Fibroblast of the aortic adventitia (primary cell): Measurements from ENCODE around the gene SIK3. TPM values are rescaled to one million over a fixed set of nuclear protein-coding genes. Genes with fewer than 3 reads are reported as not detected.
A peak's percentile ranks its signal among the peaks of the same experiment; 100 is the strongest.
"Not testable (repeated sequence)": the region's sequence is repeated elsewhere in the genome, so short reads cannot be mapped to it uniquely, and the experiment has no call there.

Experiments used
- DNase-seq: peaks from one replicate; pipeline ENCODE4 v3.0.0-alpha.2; 2010; ENCODE audit warnings: low read depth
- H3K4me3 ChIP-seq: 2 replicates; pipeline ENCODE4 v1.5.1; 2011; ENCODE audit warnings: low read depth, mild to moderate bottlenecking, control low read depth, low read length, moderate library complexity
- total RNA-seq: library from RNA; depleted of rRNA; stranded (reverse); fragments of >200 nt; gene quantifications from 2 replicates; pipeline ENCODE4 v1.2.3, GENCODE V29; 2012; ENCODE audit warnings: low replicate concordance
- TF ChIP-seq, protein P1 (sequence below): IDR thresholded peaks from 2 replicates; pipeline ENCODE4 v1.5.1; 2011; ENCODE audit warnings: mild to moderate bottlenecking, low read length, control low read depth, inconsistent platforms; ENCODE audit not compliant: insufficient read depth

Gene SIK3
- total RNA-seq, 1 donor = 18.4 TPM

DNA sequence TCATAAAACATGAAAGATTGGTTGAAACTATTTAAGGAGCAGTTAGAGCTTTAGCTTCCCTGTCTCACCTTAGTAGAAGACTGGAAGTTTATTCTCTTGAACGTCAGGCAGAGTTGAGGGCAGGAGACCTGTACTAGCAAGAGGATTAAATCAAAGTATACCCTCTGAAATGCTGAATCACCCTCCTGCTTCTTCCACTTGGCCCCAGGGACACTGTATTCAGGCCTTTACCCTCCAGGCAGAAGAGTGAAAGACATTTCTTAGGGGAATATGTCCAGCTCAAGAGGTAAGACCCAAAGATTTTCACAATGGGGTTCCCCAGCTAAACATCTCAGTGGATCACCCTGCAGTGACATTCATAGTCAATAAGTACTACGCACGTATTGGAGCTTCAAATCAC, 287.0 kb downstream of the SIK3 start:
- no peak for DNase-seq
- H3K4me3 ChIP-seq = no peak overlapping the region
- TF ChIP-seq, protein P1, sequence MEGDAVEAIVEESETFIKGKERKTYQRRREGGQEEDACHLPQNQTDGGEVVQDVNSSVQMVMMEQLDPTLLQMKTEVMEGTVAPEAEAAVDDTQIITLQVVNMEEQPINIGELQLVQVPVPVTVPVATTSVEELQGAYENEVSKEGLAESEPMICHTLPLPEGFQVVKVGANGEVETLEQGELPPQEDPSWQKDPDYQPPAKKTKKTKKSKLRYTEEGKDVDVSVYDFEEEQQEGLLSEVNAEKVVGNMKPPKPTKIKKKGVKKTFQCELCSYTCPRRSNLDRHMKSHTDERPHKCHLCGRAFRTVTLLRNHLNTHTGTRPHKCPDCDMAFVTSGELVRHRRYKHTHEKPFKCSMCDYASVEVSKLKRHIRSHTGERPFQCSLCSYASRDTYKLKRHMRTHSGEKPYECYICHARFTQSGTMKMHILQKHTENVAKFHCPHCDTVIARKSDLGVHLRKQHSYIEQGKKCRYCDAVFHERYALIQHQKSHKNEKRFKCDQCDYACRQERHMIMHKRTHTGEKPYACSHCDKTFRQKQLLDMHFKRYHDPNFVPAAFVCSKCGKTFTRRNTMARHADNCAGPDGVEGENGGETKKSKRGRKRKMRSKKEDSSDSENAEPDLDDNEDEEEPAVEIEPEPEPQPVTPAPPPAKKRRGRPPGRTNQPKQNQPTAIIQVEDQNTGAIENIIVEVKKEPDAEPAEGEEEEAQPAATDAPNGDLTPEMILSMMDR = no peak

DNA sequence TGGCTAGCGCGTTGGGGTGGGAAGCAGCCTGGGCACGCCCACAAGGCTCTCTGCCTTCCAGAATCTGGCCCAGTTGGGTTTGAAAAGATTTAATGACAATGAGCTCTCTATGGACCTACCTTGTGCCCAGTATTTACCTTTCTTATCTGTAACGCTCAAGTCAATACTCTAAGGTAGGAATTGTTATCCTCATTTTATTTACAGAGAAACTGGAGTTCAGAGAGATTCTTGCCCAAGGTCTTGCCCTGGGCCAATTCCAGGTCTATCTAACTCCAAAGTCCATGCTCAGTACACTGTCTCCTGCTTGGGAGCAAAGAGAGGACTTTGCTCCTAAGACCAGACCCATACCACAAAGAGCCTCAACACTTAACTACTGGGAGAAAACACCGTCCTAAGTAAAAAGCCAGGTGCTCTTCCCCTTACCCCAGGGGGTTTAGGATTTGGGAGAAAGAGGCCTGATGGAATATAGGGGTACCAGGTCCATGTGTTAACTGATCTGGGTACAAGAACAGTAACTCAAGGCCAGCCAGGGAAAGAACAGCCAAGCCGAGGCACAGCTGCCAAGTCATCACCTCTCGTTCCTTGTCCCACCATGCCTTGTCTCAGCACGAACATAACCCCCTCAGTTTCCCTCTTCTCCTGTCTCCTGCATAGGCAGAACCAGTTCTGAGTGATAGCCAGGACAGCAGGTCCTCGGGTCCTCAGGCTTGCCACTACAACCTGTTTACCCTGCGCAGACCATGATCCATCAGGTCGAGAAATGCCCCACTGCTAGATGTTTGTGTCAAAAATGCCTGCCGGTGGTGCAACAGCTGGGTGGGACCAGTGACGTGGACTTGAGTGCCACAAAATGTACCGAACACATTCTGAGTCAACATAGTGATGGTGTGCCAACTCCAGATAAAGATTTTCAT, 289.7 kb downstream of the SIK3 start:
- peak; percentile 73 for DNase-seq
- H3K4me3 ChIP-seq = no peak overlapping the region
- TF ChIP-seq, protein P1 = no peak

DNA sequence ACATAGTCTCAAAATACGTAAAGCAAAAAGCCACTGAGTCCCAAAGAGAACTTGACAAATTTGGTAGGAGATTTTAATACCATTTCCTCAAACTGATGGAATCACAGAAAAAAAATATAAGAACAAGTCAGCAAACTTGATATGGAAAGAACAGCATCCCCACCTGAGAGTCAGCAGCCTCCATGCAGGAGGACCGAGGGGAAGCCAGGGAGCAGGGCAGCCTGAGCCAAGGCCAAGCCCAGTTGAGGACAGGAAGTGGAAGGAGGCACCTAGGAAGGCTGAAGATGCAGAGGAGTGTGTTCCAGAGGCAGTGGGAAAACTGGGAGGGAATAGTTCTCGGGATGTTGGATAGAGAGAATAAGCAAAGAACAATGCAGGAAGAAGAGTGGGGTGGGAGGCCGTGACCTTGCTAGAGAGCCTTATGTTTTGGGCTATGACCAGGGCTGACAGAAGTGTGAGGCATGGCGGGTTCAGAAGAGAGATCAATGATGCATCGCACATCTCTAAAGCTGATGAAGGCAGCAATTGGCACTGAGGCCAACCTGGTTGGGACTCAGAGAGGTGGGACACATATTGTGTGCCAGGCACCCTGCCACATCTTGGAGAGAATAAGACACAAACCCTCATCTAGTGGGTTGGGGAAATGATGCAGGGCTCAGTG, 290.5 kb downstream of the SIK3 start:
- TF ChIP-seq, protein P1 = no peak

DNA sequence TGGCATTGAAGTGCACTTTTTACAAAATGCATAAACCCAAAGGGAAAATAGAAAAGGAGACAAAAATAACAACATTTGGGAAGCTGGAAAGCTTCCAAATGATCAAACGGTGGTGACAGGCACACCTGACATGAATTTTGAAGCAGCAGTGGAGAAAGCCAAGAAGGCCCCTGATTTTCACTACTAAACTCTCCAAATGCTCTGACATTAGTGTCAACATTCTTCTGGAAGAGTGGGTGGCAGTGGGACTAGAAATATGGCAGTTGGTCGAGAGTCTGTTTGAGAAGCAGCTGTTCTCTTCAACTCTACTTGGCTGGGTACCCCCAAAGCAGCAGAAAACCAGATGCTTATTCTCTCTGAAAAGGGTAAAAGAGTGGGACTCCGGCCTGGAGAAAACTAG, 294.2 kb downstream of the SIK3 start:
- DNase-seq = no peak
- TF ChIP-seq, protein P1 = no peak
- H3K4me3 ChIP-seq = no peak overlapping the region

More for the DNA sequence above, 290.5 kb downstream of the SIK3 start:
- H3K4me3 ChIP-seq = no peak overlapping the region
- no peak for DNase-seq

DNA sequence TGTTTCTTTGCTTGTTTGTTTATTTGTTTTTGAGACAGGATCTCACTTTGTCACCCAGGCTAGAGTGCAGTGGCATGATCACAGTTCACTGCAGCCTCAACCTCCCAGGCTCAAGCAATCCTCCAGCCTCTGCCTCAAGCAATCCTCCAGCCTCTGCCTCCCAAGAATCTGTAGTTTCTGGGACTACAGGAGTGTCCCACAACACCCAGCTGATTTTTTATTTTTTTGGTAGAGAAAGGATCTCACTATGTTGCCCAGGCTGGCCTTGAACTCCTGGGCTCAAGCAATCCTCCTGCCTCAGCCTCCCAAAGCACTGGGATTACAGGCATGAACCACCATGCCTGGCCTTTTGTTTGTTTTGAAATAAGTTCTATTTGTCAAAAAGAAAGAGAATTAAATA, 296.6 kb downstream of the SIK3 start:
- not testable (repeated sequence) for H3K4me3 ChIP-seq, DNase-seq

DNA sequence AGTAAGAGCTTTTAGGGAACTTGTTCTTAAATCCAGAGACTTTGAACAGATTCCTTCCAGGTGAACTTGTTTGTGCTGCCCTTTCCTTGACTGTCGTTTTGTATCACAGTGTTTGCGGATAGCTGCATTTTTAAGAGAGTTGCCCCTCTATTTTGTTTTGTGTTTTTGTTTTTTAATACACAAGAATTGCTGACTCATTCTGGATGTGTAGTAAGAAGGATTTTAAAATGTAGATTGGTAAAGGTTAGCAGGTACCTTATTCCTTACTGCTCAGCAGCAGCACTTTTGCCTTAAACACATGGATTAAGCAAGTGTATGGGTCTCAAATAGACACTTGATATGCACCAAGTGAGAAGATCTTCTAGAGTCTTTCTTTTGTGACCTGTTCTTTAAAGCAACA, 297.6 kb downstream of the SIK3 start:
- no peak overlapping the region for H3K4me3 ChIP-seq
- no peak for DNase-seq
- TF ChIP-seq, protein P1 = no peak

DNA sequence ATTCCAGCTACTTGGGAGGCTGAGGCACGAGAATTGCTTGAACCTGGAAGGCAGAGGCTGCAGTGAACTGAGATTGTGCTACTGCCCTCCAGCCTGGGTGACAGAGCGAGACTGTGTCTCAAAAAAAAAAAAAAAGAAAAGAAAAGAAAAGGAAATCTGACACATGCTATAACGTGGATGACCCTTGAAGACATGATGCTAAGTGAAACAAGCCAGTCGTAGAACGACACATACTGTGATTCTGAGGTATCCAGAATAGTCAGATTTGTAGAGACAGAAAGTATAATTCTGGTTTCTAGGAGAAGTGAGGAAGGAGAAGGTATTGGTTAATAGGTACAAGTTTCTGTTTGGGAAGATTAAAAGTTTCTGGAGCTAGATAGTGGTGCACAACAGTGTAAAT, 299.9 kb downstream of the SIK3 start:
- DNase-seq = no peak
- TF ChIP-seq, protein P1 = no peak
- H3K4me3 ChIP-seq = no peak overlapping the region
